GM12872 (cell line): ENCODE measurements around the gene NDUFAF8.

Experiments used
- CTCF ChIP-seq: IDR thresholded peaks from 3 replicates; pipeline ENCODE4 v1.5.1; 2011; ENCODE audit warnings: low read depth, mild to moderate bottlenecking, low read length, moderate library complexity; ENCODE audit not compliant: insufficient read depth

Gene NDUFAF8

GRCh38 chr17:81233811-81234505 lies 5.2 kb upstream of the NDUFAF8 start:
- TF ChIP-seq CTCF = no peak

GRCh38 chr17:81234506-81234855 lies 4.6 kb upstream of the NDUFAF8 start:
- no peak for TF ChIP-seq CTCF

- TF ChIP-seq CTCF = no peak
These were observed 3.9 kb upstream of the NDUFAF8 start for GRCh38 chr17:81234940-81235821.

- no peak for TF ChIP-seq CTCF
These were observed 3.0 kb upstream of the NDUFAF8 start for GRCh38 chr17:81235822-81236740.

- no peak for TF ChIP-seq CTCF
These were observed 2.3 kb upstream of the NDUFAF8 start for GRCh38 chr17:81236784-81237183.

- TF ChIP-seq CTCF = no peak
These were observed 1.3 kb upstream of the NDUFAF8 start for GRCh38 chr17:81237591-81238489.
